HG02610 (cell line): ENCODE data around the gene TSPAN4.

Source experiments
- ATAC-seq: cut with Tn5 transposase; IDR thresholded peaks from one replicate; pipeline ENCODE4 v1.9.1; 2021; ENCODE audit warnings: mild to moderate bottlenecking, moderate library complexity; ENCODE audit not compliant: unreplicated experiment

Gene TSPAN4

DNA sequence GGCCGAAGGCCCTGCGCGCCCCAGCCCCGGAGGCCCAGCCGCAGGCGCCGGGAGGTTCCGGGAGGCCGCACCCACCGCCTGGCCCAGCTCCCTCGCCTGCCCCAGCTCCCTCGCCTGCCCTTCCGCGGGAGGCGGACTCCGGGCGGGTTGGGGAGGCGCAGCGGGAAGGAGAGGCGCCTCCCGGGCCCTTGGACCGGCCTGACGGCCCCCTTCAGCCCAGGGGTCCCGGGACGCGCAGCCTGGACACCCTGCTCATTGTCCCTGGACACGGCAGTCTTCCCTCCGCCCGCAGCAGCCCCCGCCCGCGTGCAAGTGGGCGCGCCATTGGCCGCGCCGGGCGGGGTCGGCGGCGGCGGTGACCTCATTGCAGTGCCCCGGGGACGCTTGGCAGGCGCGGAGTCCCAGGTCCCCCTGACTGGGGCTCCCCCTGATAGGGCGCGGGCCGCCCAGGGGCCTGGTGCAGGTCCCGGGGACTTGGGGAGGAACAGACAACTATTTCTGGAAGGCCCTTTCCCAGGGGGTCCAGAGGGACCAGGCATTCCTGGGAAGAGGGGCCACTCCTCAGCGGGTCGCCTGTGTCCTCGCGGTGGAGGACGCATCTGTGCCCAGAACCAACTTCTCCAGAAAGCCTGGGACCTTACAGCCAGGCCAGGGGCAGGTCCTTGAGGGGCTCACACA lies 9.4 kb upstream of the TSPAN4 start:
- ATAC-seq: no peak

DNA sequence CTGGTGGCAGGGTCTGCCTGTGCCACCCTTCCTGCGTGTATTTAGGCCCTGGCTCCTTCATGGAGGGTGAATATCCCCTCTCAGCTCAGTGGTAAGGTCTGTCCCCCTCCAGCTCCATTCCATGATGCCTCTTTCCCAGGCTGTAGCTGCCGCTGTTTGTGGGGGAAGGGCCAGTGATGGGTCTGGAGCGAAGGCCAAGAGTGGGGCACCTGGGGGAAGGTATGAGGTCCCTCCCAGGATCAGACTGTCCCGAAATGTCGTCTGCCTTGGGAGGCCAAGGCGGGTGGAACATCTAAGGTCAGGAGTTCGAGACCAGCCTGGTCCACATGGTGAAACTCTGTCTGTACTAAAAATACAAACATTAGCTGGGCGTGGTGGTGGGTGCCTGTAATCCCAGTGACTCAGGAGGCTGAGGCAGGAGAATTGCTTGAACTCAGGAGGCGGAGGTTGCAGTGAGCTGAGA lies 8.8 kb upstream of the TSPAN4 start:
- no peak for ATAC-seq

DNA sequence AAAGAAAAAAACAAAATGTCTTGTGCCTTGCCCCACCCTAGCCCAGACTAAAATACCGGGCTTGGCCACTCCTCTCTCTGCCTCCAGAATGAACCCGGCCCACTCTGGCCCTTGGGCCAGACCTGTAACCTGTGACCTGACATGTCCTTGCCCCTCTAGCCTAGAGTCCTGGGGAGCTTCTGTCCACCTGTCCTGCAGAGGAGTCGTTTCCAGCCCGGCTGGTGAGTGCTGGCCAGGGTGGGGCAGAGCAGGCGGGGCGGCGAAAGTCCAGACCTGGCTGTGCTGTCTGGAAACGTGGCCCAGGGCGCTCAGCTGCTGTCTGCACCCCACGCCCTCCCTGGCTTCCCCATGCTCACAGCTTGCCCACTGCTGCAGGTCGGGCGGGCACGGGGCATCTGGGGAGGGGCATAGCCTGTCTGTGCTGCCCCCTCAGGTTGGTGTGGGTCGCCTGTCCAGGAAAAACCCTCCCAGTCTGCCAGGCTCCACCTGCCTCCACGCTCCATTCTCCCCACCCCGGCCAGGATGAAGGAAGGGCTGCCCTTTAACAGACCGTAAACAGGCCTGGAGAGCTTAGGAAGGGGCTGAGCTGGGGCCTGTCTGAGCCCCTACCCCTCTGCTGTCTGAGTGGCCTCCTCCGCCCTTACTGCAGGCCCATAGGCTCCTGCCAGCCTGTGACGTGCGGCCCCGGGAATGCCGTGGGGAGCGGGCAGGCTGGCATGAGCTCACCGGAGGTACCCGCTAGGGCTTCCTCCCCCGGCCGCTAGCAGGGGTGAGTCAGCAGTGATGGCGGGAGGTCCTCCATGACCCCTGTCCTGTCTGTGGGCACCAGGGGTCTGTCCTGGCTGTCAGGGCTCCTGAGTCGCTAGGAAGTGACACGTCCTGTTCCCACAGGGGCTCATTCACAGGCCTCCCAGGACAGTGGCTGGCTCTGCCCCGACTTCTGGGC lies 8.0 kb upstream of the TSPAN4 start:
- no peak for ATAC-seq

- no peak for ATAC-seq
Observed at GRCh38 chr11:836274-836673, 6.4 kb upstream of the TSPAN4 start.

- no peak for ATAC-seq
Observed at GRCh38 chr11:836700-837099, 6.0 kb upstream of the TSPAN4 start.

DNA sequence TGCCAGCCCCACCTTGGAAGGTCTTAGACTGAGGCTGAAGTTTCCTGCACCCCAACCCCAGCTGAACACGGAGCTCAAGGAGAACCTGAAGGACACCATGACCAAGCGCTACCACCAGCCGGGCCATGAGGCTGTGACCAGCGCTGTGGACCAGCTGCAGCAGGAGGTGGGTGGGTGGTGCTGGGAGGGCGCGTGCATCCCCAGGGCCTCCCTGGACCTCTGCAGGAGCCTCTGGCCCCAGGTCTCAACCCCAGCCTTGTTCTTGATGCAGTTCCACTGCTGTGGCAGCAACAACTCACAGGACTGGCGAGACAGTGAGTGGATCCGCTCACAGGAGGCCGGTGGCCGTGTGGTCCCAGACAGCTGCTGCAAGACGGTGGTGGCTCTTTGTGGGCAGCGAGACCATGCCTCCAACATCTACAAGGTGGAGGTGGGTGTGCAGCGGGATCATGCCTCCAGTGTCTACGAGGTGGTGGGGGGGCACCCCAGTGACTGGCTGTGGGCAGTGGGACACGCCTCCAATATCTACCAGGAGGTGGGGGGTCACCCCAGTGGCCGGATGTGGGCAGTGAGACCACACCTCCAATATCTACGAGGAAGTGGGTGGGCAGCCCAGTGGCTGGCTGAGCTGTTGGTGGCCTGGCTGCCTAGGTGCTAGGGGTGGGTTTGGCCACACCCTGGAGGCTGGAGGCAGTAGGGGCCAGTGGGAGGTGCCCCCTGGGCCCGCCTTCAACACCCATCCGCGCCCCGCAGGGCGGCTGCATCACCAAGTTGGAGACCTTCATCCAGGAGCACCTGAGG lies 5.3 kb upstream of the TSPAN4 start:
- no peak for ATAC-seq

DNA sequence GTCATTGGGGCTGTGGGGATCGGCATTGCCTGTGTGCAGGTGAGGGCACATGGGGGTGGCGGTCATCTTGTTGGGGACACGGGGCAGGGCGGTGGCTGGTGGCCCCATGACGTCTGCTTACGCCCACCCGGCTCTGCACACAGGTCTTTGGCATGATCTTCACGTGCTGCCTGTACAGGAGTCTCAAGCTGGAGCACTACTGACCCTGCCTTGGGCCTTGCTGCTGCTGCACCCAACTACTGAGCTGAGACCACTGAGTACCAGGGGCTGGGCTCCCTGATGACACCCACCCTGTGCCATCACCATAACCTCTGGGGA lies 4.7 kb upstream of the TSPAN4 start:
- no peak for ATAC-seq

- ATAC-seq: no peak
Observed at GRCh38 chr11:838441-839279, 4.0 kb upstream of the TSPAN4 start.

GRCh38 chr11:839280-839623 lies 3.4 kb upstream of the TSPAN4 start:
- no peak for ATAC-seq

GRCh38 chr11:839875-840617 lies 2.6 kb upstream of the TSPAN4 start:
- ATAC-seq: no peak

DNA sequence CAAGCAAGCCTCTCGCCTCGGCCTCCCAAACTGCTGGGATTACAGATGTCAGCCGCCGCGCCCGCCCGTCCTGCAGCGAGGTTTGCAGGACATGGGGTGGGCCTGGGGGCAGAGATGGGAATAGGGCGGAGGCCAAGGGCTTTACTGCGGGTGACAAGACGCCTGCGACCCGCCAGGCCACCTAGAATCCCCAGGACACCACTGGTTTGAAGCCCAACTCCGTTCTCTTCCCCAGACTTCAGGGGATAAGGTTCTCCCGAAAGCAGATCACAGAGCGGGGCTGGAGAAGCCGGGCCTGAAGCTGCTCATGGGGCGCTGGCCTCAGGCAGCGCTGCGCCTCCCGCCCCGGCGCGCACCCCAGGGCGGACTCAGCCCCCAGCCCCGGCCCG lies 677 bp upstream of the TSPAN4 start:
- ATAC-seq: peak; percentile 24

DNA sequence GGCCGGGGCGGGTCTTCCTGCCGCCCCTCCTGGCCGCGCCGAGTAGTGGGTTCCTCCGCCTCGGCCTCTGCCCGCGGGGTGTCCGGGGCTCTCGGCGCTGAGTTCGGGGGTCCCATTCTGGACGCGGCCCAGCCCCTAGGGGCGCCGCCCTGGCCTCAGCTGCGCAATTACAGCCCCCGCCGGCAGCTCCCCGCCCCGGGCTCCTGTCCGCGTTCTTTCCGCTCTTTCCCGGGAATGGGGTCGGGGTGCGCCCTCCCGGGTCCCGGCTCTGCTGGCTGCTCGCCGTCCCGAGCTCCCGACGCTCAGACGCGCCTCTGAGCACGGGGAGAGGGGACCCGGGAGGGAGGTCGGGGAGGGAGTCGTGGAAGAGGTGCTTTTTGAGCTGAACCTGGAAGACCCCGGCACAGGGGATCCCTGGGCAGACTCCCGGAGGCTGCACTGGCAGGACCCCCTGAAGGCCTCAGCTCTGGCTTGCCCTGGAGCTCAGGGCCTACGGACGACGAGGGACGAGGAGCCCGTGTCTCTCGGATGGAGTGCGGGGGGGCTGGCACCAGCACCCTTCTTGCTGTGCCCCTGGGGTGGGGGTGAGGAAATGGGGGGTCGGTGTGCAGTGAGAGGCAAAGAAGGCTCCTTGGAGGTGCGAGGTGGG lies 558 bp downstream of the TSPAN4 start:
- ATAC-seq: no peak

- no peak for ATAC-seq
Observed at GRCh38 chr11:843818-844692, 1.4 kb downstream of the TSPAN4 start.

DNA sequence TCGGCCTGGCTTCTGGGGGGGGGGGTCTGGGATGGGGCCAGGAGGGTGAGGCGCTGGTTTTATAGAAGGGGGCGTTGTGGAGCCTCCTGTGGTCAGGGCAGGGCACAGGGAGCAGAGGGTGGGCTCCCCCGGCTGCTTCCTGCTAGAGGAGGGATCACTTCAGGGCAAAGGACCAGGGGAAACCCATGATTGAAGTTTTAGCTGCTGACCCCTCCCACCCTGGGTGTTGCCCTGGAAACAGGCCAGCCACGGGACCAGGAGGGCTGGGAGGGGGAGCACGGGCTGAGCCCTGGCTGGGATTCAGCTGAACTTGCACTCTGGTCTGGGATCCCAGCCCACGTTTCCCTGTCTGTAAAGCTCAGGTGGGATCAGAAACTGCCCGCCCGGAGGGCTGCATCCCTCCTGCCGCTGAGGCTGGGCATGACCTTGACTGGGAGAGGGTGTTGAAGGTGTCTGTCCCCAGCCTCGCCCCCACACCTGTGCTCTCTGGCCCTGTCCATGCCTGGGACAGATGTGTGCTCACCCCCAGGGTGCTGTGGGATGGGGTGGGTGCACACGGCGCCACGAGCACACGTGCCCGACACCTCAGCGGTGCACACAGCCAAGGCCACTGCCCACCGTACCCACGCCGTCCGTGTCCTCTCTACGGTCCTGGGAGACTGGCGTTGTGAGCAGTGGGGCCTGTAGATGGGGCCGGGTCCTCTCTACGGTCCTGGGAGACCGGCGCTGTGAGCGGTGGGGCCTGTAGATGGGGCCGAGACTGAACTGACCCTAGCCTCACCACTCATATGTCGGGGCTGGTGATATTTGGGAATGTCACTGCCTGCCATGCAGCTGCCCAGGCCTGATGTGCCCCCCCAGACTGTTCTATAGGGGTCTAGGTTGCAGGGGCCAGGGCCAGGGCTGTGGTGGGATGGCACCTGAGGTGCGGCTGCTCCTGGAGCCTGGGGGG lies 2.3 kb downstream of the TSPAN4 start:
- ATAC-seq: no peak

DNA sequence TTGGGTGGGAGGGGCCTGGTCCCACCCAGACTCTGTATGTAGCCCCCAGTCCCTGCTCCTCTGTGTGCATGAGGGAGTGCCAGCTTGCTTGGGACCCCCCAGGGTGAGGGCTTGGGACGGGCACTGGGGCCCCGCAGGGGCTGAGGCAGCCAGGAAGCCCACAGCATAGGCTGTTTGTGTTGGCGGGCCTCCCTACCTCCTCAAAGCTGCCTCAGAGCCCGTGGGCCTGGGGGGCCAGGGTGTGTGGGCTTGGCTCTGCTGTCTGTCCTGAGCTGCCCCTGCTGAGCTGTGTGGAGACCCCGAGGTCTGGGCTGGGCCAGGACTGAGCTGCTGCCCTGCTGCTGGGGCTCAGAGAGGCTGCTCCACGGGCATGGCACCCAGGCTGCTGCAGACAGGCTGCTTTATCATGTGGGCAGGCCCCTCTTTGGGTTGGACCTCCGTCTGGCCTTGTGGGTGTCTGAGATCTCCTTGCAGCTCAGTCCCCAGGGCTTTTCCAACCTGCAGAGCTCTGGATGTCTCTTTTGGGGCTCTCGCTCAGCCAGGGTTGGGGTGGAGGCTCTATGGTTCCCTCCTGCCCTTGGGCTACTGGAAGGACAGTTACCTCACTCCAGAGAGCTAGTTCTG lies 3.3 kb downstream of the TSPAN4 start:
- no peak for ATAC-seq

DNA sequence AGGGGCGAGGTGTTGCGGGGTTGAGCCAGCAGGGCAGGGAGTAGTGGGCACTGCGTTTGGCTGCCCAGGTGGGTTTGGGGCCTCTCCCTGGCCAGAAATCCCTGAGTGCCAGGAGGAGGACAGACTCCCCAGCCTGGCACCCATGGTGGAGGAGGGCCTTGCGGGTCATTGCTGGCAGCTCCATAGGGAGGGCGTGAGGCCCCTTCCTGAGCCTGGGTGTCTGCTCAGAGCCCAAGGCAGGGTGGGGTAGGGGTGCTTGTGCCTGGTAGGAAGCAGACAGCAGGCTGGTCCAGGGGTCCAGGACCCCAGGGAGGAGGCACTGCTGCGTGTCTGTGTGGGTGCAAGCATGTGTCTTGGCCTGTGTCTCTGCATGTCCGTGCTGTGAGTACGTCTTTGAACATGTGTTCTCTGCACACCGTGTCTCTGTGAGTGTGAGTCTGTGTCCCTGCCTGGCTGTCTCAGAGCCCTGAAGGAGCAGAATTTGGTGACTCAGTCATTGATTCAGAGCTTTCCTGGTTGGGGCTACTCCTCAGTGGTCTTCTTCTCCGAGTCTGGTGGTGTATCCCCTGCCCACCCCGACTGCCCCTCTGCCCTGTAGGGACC lies 3.9 kb downstream of the TSPAN4 start:
- ATAC-seq: no peak

DNA sequence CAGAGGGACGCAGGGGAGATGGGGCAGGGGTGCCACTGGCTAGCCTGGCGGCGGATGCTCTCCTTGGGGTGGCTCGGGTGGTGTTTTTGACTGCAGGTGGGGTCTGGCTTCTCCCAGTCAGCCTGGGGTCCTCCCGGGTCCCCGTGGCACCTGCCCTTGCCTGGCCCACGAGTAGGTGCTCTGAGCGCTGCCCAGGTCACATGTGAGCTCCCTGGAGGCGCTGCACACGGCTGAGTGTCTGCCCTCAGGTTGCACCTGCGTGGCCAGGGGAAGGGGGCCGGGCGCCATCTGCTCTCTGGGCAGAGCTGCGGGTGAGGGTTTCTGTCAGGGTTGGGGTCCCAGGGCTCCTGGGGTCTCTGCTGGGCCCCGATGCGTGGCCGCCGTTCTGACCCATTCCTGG lies 5.2 kb downstream of the TSPAN4 start:
- ATAC-seq: no peak
